22Rv1 (cell line): ENCODE data around the gene GID8.

ENCODE experiments used
- ZFX ChIP-seq: fragments of 450-650 bp; IDR thresholded peaks from 2 replicates; pipeline ENCODE4 v1.6.1; 2017; ENCODE audit warnings: antibody characterized with exemption, borderline replicate concordance
- TF ChIP-seq, protein P1 (sequence below): fragments of 450-650 bp; IDR thresholded peaks from 2 replicates; pipeline ENCODE4 v1.5.1; 2017; ENCODE audit warnings: mild to moderate bottlenecking

DNA sequence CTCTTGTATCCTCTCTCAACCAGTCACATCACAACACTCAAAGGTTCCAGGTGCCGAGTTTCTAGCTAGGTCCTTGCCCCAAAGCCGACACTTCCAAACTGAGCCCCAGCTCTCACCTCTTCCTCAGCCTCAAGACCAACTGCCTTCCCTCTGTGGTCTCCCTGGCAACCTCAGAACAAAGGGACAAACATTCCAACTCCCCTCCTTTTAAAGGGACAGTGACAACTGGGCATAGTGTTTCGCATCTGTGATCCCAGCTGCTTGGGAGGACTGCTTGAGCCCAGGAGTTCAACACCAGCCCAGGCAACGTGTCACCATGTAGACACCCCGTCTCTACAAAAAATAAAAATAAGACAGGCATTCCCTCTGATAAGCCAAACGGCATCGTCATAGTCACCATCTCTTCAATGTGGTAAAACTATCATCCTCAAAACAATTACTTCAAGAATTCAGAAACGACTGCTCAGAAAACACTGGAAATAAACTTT lies 22.9 kb upstream of the GID8 start:
- TF ChIP-seq, protein P1, sequence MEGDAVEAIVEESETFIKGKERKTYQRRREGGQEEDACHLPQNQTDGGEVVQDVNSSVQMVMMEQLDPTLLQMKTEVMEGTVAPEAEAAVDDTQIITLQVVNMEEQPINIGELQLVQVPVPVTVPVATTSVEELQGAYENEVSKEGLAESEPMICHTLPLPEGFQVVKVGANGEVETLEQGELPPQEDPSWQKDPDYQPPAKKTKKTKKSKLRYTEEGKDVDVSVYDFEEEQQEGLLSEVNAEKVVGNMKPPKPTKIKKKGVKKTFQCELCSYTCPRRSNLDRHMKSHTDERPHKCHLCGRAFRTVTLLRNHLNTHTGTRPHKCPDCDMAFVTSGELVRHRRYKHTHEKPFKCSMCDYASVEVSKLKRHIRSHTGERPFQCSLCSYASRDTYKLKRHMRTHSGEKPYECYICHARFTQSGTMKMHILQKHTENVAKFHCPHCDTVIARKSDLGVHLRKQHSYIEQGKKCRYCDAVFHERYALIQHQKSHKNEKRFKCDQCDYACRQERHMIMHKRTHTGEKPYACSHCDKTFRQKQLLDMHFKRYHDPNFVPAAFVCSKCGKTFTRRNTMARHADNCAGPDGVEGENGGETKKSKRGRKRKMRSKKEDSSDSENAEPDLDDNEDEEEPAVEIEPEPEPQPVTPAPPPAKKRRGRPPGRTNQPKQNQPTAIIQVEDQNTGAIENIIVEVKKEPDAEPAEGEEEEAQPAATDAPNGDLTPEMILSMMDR = no peak
- no peak for TF ChIP-seq ZFX
